ENCODE data around the gene CFAP53. TPM values are rescaled to one million over a fixed set of nuclear protein-coding genes. Genes with fewer than 3 reads are reported as not detected.
A peak's percentile ranks its signal among the peaks of the same experiment; 100 is the strongest.

The CFAP53 gene
- total RNA-seq, 3 donors from 2014 or later (not counting 1 experiment from before 2014, with no cell fraction given): 0.20 to 0.24 (median 0.20) TPM

- Mint-ChIP-seq H3K36me3 (no peaks in the 10 kb centered on the region), H3K4me3 (peak overlapping the region; percentile 96), H3K4me1 (peaks cover 22 to 55% of the 10 kb centered on the region in 2 donors), H3K27ac (peak overlapping the region; percentile 93 to 96), H3K27me3 (ENCODE audit: low read depth in 2 of 2) (no peaks in the 10 kb centered on the region), H3K9me3 (no peaks in the 10 kb centered on the region)
- no peaks in the 10 kb centered on the region for H3K9me3 ChIP-seq (ENCODE audit: control insufficient read depth, insufficient read depth, low read length)
- H3K36me3 ChIP-seq (ENCODE audit: control insufficient read depth, insufficient read depth, low read length): peaks cover 21% of the 10 kb centered on the region
- peak overlapping the region; percentile 93 for H3K27ac ChIP-seq (ENCODE audit: low read length)
- peaks cover 29% of the 10 kb centered on the region for H3K4me1 ChIP-seq (ENCODE audit: control insufficient read depth, insufficient read depth, low read length)
- no peaks in the 10 kb centered on the region for H3K27me3 ChIP-seq (ENCODE audit: control insufficient read depth, insufficient read depth, low read length)
- peak overlapping the region; percentile 87 for H3K4me3 ChIP-seq (ENCODE audit: low read length)
- ATAC-seq (no peak), DNase-seq (no peak)
- WGBS (ENCODE audit: insufficient coverage): under 1% methylated on average over 27 of the region's 27 CpGs
- TF ChIP-seq CTCF (IDR thresholded peaks at IDR 0.05): no peak
- intact Hi-C loops (cut with micrococcal nuclease): loop anchor here (1.0 to 10.0 kb wide), 5 partner anchors 20 to 678 kb away; partner anchors contain the start of genes CFAP53, ELAC1 and ME2
Observed at GRCh38 chr18:50287028-50287440, 20.7 kb upstream of the CFAP53 start.

GRCh38 chr18:50286391-50287027 lies 20.2 kb upstream of the CFAP53 start:
- peak in 1 of 2 donors; percentile 47 for DNase-seq
- WGBS (ENCODE audit: insufficient coverage): 48% methylated on average over 23 of the region's 23 CpGs
- no peak for ATAC-seq
- Mint-ChIP-seq H3K4me1 (peaks cover 23 to 60% of the 10 kb centered on the region in 2 donors), H3K27me3 (ENCODE audit: low read depth in 2 of 2) (no peaks in the 10 kb centered on the region), H3K27ac (peak overlapping the region; percentile 93 to 96), H3K9me3 (no peaks in the 10 kb centered on the region), H3K36me3 (no peaks in the 10 kb centered on the region), H3K4me3 (peak overlapping the region; percentile 96)
- H3K36me3 ChIP-seq (ENCODE audit: control insufficient read depth, insufficient read depth, low read length): peaks cover 21% of the 10 kb centered on the region
- no peak for TF ChIP-seq CTCF (IDR thresholded peaks at IDR 0.05)
- H3K4me1 ChIP-seq (ENCODE audit: control insufficient read depth, insufficient read depth, low read length): peaks cover 33% of the 10 kb centered on the region
- intact Hi-C loops (cut with micrococcal nuclease): loop anchor here (1.0 to 10.0 kb wide), 5 partner anchors 20 to 678 kb away; partner anchors contain the start of genes CFAP53, ELAC1 and ME2
- peak overlapping the region; percentile 93 for H3K27ac ChIP-seq (ENCODE audit: low read length)
- peak overlapping the region; percentile 87 for H3K4me3 ChIP-seq (ENCODE audit: low read length)
- no peaks in the 10 kb centered on the region for H3K27me3 ChIP-seq (ENCODE audit: control insufficient read depth, insufficient read depth, low read length)
- no peaks in the 10 kb centered on the region for H3K9me3 ChIP-seq (ENCODE audit: control insufficient read depth, insufficient read depth, low read length)

GRCh38 chr18:50285631-50286321 lies 19.5 kb upstream of the CFAP53 start:
- no peaks in the 10 kb centered on the region for H3K36me3 Mint-ChIP-seq
- H3K36me3 ChIP-seq (ENCODE audit: control insufficient read depth, insufficient read depth, low read length): peaks cover 21% of the 10 kb centered on the region
- peaks cover 35% of the 10 kb centered on the region for H3K4me1 ChIP-seq (ENCODE audit: control insufficient read depth, insufficient read depth, low read length)
- no peak for TF ChIP-seq CTCF (IDR thresholded peaks at IDR 0.05)
- peak overlapping the region; percentile 96 for H3K4me3 Mint-ChIP-seq
- WGBS (ENCODE audit: insufficient coverage): 96% methylated on average over 23 of the region's 24 CpGs
- H3K27me3 ChIP-seq (ENCODE audit: control insufficient read depth, insufficient read depth, low read length): no peaks in the 10 kb centered on the region
- H3K27ac Mint-ChIP-seq: peak overlapping the region; percentile 93 to 96
- H3K4me1 Mint-ChIP-seq: peaks cover 30 to 67% of the 10 kb centered on the region in 2 donors
- H3K4me3 ChIP-seq (ENCODE audit: low read length): no peak overlapping the region
- H3K9me3 ChIP-seq (ENCODE audit: control insufficient read depth, insufficient read depth, low read length): no peaks in the 10 kb centered on the region
- no peaks in the 10 kb centered on the region for H3K9me3 Mint-ChIP-seq
- H3K27ac ChIP-seq (ENCODE audit: low read length): no peak overlapping the region
- ATAC-seq: no peak
- no peak for DNase-seq
- intact Hi-C loops (cut with micrococcal nuclease): loop anchor here (10.0 kb wide), 2 partner anchors 589 to 679 kb away; partner anchors contain the start of genes ELAC1 and ME2
- H3K27me3 Mint-ChIP-seq (ENCODE audit: low read depth in 2 of 2): no peaks in the 10 kb centered on the region

All from natural killer cell (primary cell).